Measurements from ENCODE around the gene MAP7.

- TF ChIP-seq CTCF (conservative IDR thresholded peaks at IDR 0.05; ENCODE audit: low read depth in 2 of 2) (no peak), CREB1 (CRISPR knock-in tag; IDR thresholded peaks at IDR 0.05; ENCODE audit: low read depth) (no peak), POLR2AphosphoS5 (IDR thresholded peaks at IDR 0.05; ENCODE audit: low read depth) (no peak), EZH2 (IDR thresholded peaks at IDR 0.05; ENCODE audit: low read depth, unreplicated experiment) (no peak), EZH2phosphoT487 (IDR thresholded peaks at IDR 0.05; ENCODE audit: unreplicated experiment) (no peak), ZNF114 (CRISPR knock-in tag; IDR thresholded peaks at IDR 0.05) (no peak), ETS1 (IDR thresholded peaks at IDR 0.05) (no peak), JUNB (IDR thresholded peaks at IDR 0.05; ENCODE audit: unreplicated experiment) (no peak), STAT1 (IDR thresholded peaks at IDR 0.05; ENCODE audit: unreplicated experiment) (no peak)
- TF ChIP-seq, protein P1, sequence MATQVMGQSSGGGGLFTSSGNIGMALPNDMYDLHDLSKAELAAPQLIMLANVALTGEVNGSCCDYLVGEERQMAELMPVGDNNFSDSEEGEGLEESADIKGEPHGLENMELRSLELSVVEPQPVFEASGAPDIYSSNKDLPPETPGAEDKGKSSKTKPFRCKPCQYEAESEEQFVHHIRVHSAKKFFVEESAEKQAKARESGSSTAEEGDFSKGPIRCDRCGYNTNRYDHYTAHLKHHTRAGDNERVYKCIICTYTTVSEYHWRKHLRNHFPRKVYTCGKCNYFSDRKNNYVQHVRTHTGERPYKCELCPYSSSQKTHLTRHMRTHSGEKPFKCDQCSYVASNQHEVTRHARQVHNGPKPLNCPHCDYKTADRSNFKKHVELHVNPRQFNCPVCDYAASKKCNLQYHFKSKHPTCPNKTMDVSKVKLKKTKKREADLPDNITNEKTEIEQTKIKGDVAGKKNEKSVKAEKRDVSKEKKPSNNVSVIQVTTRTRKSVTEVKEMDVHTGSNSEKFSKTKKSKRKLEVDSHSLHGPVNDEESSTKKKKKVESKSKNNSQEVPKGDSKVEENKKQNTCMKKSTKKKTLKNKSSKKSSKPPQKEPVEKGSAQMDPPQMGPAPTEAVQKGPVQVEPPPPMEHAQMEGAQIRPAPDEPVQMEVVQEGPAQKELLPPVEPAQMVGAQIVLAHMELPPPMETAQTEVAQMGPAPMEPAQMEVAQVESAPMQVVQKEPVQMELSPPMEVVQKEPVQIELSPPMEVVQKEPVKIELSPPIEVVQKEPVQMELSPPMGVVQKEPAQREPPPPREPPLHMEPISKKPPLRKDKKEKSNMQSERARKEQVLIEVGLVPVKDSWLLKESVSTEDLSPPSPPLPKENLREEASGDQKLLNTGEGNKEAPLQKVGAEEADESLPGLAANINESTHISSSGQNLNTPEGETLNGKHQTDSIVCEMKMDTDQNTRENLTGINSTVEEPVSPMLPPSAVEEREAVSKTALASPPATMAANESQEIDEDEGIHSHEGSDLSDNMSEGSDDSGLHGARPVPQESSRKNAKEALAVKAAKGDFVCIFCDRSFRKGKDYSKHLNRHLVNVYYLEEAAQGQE (IDR thresholded peaks at IDR 0.05; ENCODE audit: unreplicated experiment): no peak
These were observed 212.6 kb downstream of the MAP7 start for GRCh38 chr6:136337606-136338005.
